ENCODE data around the gene ZNF385A. TPM values are rescaled to one million over a fixed set of nuclear protein-coding genes. Genes with fewer than 3 reads are reported as not detected.
"Not testable (repeated sequence)": the region's sequence is repeated elsewhere in the genome, so short reads cannot be mapped to it uniquely, and the experiment has no call there.

Gene ZNF385A
- total RNA-seq, 4 donors from 2014 or later, result 9.0 to 19.8 (median 13.5) TPM

DNA sequence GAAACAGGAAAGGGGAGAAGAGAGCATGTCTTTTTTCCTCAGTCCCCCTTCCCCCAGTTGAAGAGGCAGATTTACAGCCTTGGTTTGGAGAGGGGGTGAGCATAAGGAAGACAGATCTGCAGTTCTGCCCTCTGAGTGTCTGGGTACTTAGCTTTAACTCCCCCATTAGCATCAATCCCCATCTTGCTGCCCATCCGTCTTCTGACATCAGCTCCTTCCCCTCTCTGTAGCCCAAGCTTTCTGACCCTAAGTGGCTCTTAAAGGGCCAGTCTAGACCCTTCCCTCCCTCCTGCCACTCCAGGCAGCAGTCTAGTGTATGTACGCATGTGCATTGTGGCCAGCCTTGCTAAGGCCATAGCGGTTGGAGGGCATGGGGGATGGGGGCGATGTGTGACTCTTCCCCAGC is 27.6 kb downstream of the ZNF385A start:
- TF ChIP-seq EP300 (IDR thresholded peaks at IDR 0.05), result no peak
- TF ChIP-seq, protein P1, sequence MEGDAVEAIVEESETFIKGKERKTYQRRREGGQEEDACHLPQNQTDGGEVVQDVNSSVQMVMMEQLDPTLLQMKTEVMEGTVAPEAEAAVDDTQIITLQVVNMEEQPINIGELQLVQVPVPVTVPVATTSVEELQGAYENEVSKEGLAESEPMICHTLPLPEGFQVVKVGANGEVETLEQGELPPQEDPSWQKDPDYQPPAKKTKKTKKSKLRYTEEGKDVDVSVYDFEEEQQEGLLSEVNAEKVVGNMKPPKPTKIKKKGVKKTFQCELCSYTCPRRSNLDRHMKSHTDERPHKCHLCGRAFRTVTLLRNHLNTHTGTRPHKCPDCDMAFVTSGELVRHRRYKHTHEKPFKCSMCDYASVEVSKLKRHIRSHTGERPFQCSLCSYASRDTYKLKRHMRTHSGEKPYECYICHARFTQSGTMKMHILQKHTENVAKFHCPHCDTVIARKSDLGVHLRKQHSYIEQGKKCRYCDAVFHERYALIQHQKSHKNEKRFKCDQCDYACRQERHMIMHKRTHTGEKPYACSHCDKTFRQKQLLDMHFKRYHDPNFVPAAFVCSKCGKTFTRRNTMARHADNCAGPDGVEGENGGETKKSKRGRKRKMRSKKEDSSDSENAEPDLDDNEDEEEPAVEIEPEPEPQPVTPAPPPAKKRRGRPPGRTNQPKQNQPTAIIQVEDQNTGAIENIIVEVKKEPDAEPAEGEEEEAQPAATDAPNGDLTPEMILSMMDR (IDR thresholded peaks at IDR 0.05), result no peak
- TF ChIP-seq POLR2A (IDR thresholded peaks at IDR 0.05), result no peak
- Histone ChIP-seq H3K4me1 (peaks cover 0 to 66% (median 22%) of the 10 kb centered on the region in 4 donors), H3K27ac (peak overlapping the region in 1 of 4 donors; percentile 18), H3K36me3 (no peaks in the 10 kb centered on the region), H3K9me3 (no peaks in the 10 kb centered on the region), H3K27me3 (no peaks in the 10 kb centered on the region), H3K4me3 (no peak overlapping the region)
- no peak for DNase-seq (ENCODE audit: low spot score in 2 of 2)
- WGBS, 2 donors, result 63 to 75% methylated on average over 4 of the region's 4 CpGs

DNA sequence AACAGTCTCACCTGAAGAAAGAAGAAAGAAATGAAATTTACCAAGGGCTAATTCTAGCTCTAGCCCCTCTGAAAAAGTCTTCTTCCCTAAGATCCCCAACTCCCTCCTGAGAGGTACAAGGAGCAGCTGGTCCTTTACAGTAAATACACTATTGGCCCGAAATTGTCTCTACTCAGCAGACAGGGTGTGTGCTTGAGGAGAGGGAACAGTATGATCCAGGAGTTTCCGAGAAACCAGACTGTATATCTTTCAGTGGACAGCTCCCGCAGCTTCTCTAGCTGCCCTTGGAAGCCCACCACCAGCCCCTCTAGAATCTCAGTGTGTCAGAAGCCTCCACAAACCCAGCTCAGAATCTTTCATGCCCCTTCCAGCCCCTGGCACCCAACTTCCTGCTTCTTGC is 28.3 kb downstream of the ZNF385A start:
- H3K27me3 ChIP-seq, result no peaks in the 10 kb centered on the region
- TF ChIP-seq POLR2A (IDR thresholded peaks at IDR 0.05) (no peak), EP300 (IDR thresholded peaks at IDR 0.05) (no peak)
- TF ChIP-seq, protein P1 (IDR thresholded peaks at IDR 0.05), result no peak

DNA sequence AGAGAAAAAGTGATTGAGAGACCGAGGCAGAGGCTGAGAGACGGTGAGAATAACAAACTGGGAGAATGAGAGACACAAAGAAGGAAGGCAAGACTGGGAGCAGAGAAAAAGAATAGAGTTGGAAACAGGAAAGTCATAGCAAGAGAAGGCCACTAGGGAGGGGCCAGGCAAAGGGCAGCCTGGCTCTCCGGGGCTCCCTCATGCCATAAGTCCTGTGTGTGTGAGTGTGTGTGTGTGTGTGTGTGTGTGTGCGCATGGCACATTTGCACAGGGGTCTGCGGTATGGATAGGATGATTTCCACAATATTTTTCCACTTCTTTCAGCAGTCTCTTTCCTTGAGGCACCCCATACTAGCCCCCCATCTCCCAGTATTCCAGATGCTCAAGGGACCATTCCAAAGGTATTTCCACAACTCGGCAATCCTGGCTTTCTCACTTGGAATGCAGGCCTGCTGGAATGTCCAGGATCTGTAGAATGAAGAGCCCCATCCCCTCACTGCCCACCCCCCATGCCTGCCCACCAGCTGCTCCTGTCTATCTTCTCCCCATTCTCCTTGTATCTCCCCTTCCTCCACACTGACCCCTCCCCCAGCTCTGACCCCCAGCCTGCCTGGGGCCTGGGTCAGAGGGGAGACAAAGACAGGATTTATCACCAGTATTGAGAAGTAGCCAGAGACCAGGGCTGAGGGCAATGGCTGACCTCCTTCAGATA is 29.3 kb downstream of the ZNF385A start:
- 31 to 37% methylated on average over 6 of the region's 6 CpGs for WGBS, 2 donors
- Histone ChIP-seq H3K4me1 (peaks cover 0 to 61% (median 24%) of the 10 kb centered on the region in 4 donors), H3K36me3 (peaks cover 0 to 11% (median 0%) of the 10 kb centered on the region in 3 donors), H3K27me3 (no peaks in the 10 kb centered on the region), H3K4me3 (no peak overlapping the region), H3K27ac (peak overlapping the region in 2 of 4 donors; percentile 38 to 65), H3K9me3 (no peaks in the 10 kb centered on the region)
- TF ChIP-seq POLR2A (IDR thresholded peaks at IDR 0.05), result no peak
- TF ChIP-seq, protein P1 (IDR thresholded peaks at IDR 0.05), result no peak
- TF ChIP-seq EP300 (IDR thresholded peaks at IDR 0.05), result no peak
- no peak for DNase-seq (ENCODE audit: low spot score in 2 of 2)

More for the DNA sequence above, 28.3 kb downstream of the ZNF385A start:
- Histone ChIP-seq H3K36me3 (peaks cover 0 to 1% (median 0%) of the 10 kb centered on the region in 3 donors), H3K4me3 (no peak overlapping the region), H3K9me3 (no peaks in the 10 kb centered on the region), H3K4me1 (peaks cover 0 to 71% (median 25%) of the 10 kb centered on the region in 4 donors), H3K27ac (peak overlapping the region in 3 of 4 donors; percentile 2 to 65 (median 38))
- no peak for DNase-seq (ENCODE audit: low spot score in 2 of 2)
- 63 to 77% methylated on average over 3 of the region's 3 CpGs for WGBS, 2 donors

DNA sequence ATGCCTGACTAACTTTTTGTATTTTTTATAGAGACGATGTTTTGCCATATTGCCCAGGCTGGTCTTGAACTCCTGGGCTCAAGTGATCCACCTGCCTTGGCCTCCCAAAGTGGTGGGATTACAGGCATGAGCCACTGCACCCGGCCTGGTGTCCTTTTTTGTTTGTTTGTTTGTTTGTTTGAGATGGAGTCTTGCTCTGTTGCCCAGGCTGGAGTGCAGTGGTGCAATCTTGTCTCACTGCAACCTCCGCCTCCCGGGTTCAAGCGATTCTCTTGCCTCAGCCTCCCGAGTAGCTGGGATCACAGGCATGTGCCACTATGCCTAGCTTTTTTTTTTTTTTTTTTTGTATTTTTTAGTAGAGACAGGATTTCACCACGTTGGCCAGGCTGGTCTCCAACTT is 30.3 kb downstream of the ZNF385A start:
- WGBS, 2 donors, result 63 to 78% methylated on average over 7 of the region's 7 CpGs
- H3K4me1 ChIP-seq, result peaks cover 0 to 54% (median 21%) of the 10 kb centered on the region in 4 donors

DNA sequence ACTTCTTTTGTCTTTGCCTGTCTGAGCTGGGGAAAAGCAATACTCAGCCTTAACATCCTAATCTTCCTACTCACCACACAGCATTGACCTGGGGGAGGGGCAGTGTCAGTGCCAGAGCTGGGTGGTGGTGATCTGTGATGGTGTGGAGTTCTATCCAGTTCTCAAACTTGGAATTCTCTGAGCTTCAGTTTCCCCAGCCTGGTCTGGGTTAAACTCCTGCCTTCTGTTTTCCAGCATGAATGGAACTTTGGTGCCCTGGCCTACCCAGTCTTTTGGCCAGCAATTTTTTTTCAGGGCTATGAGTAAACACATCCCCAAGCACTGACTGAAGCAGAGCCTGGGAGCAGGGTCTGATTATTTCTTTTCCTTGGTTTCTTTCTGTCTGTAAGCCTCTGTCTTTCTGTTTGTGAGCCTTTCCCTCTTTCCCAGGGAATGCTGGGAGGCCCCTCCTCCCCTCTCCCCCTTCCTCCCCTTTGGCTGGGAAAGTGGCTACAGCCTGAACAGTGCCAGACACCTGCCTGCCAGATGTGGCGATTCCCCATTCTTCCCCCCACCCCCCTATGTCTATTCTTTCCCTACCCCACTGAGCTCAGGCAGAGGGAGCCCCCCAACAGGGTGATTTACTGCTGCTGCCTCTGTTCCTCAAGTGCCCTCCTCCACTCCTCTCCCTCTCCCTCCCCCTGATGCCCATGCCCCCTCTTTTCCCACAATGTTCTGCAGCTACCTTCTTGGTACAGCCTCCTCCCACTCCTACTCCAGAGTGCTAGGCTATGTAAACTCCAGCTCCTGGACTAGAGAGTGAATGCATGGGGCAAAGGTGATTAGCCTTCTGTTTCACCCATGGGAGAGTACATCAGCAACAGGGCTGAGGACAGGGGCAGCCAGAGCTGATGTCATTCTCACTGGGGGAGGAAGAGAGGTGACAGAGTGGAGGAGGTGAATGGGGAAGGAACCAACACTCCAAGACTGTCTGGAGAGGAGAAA is 31.4 kb downstream of the ZNF385A start:
- WGBS, 2 donors, result 24 to 28% methylated on average over 1 of the region's 1 CpG
- Histone ChIP-seq H3K27me3 (no peaks in the 10 kb centered on the region), H3K27ac (peak overlapping the region; percentile 49 to 79 (median 66)), H3K9me3 (no peaks in the 10 kb centered on the region), H3K36me3 (peaks cover 0 to 31% (median 7%) of the 10 kb centered on the region in 3 donors), H3K4me1 (peaks cover 0 to 49% (median 16%) of the 10 kb centered on the region in 4 donors), H3K4me3 (no peak overlapping the region)
- TF ChIP-seq EP300 (IDR thresholded peaks at IDR 0.05) (no peak), POLR2A (IDR thresholded peaks at IDR 0.05) (no peak)
- TF ChIP-seq, protein P1 (IDR thresholded peaks at IDR 0.05), result no peak
- no peak for DNase-seq (ENCODE audit: low spot score in 2 of 2)

More for the DNA sequence above, 30.3 kb downstream of the ZNF385A start:
- H3K9me3 ChIP-seq; H3K4me3 ChIP-seq; DNase-seq (ENCODE audit: low spot score in 2 of 2); H3K27me3 ChIP-seq: not testable (repeated sequence)
- peak overlapping the region in 2 of 4 donors; percentile 6 to 78 for H3K27ac ChIP-seq
- peaks cover 0 to 21% (median 0%) of the 10 kb centered on the region in 3 donors for H3K36me3 ChIP-seq

Data from tibial nerve (tissue), 4 donors.